Measurements from ENCODE around the gene PCMT1.
A peak's percentile ranks its signal among the peaks of the same experiment; 100 is the strongest.

The PCMT1 gene

GRCh38 chr6:149820506-149820905 is 71.0 kb downstream of the PCMT1 start:
- ATAC-seq (ENCODE audit: insufficient read depth, low read depth) = no peak
- Histone ChIP-seq H3K27ac (ENCODE audit: low read length) (no peak overlapping the region), H3K9me3 (ENCODE audit: insufficient read depth, low read length, severe bottlenecking) (no peaks in the 10 kb centered on the region), H3K27me3 (ENCODE audit: insufficient read depth, low read length, poor library complexity) (no peaks in the 10 kb centered on the region), H3K9ac (ENCODE audit: low read depth, low read length) (no peak overlapping the region), H4K20me1 (ENCODE audit: insufficient read depth, low read length) (no peaks in the 10 kb centered on the region), H2AFZ (ENCODE audit: low read depth, low read length) (no peak overlapping the region), H3K4me2 (ENCODE audit: insufficient read depth, low read length) (no peak overlapping the region), H3K79me2 (ENCODE audit: insufficient read depth, low read length) (no peaks in the 10 kb centered on the region), H3K36me3 (ENCODE audit: insufficient read depth, low read length) (no peaks in the 10 kb centered on the region), H3K4me3 (ENCODE audit: low read depth in 1 of 2, low read length in 2 of 2) (no peak overlapping the region), H3K4me1 (ENCODE audit: insufficient read depth, low read length) (no peaks in the 10 kb centered on the region)
- no peak for TF ChIP-seq EZH2 (IDR thresholded peaks at IDR 0.05; ENCODE audit: borderline replicate concordance, low read depth, low read length, severe bottlenecking)
- no peak for DNase-seq

DNA sequence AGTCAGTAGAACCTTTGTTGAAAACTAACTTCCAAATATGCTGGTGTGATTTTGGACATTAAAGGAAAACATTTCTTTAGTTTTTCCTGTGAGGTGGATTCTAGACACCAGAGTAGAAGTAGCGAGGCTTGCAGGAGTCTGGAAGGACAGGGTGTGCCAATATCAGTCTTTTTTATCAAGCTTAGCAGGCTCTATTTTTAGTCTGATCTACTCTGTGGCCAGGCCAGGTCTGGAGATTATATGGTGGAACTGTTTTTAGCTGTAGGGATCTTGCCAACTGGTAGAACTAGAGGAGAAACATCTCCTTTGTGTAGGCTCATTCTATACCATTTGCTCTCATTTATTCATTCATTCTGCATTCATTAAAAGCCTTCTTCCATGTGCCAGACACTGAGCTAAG is 72.0 kb downstream of the PCMT1 start:
- Histone ChIP-seq H3K4me1 (ENCODE audit: insufficient read depth, low read length) (no peaks in the 10 kb centered on the region), H3K36me3 (ENCODE audit: insufficient read depth, low read length) (no peaks in the 10 kb centered on the region), H3K79me2 (ENCODE audit: insufficient read depth, low read length) (no peaks in the 10 kb centered on the region), H2AFZ (ENCODE audit: low read depth, low read length) (no peak overlapping the region), H3K27me3 (ENCODE audit: insufficient read depth, low read length, poor library complexity) (no peaks in the 10 kb centered on the region), H3K9me3 (ENCODE audit: insufficient read depth, low read length, severe bottlenecking) (no peaks in the 10 kb centered on the region), H4K20me1 (ENCODE audit: insufficient read depth, low read length) (no peaks in the 10 kb centered on the region), H3K27ac (ENCODE audit: low read length) (no peak overlapping the region), H3K4me3 (ENCODE audit: low read depth in 1 of 2, low read length in 2 of 2) (no peak overlapping the region), H3K4me2 (ENCODE audit: insufficient read depth, low read length) (no peak overlapping the region), H3K9ac (ENCODE audit: low read depth, low read length) (no peak overlapping the region)
- DNase-seq = no peak
- no peak for TF ChIP-seq CTCF (IDR thresholded peaks at IDR 0.05; ENCODE audit: borderline replicate concordance, extremely low read depth, low read length, poor library complexity, severe bottlenecking)
- no peak for TF ChIP-seq EZH2 (IDR thresholded peaks at IDR 0.05; ENCODE audit: borderline replicate concordance, low read depth, low read length, severe bottlenecking)
- ATAC-seq (ENCODE audit: insufficient read depth, low read depth) = no peak

DNA sequence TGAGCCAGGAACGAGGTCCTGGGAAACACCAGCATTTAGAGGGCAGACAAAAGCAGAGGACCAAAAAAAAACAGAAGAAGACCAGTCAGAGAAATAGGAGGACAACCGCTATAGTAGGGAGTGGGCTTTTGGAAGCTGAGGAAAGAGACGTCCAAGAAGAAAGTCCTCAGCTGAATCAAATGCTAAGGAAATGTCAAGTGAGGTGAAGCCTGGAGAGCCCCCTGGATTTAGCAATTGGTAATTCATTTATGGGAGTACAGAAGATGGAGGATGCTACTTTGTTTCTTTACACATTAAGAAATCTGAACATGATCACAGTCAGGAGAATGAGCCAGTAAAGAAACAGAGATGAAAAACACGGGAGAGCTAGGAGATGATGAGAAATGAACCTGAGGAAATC is 73.5 kb downstream of the PCMT1 start:
- TF ChIP-seq CTCF (IDR thresholded peaks at IDR 0.05; ENCODE audit: borderline replicate concordance, extremely low read depth, low read length, poor library complexity, severe bottlenecking) (peak; percentile 24), EZH2 (IDR thresholded peaks at IDR 0.05; ENCODE audit: borderline replicate concordance, low read depth, low read length, severe bottlenecking) (no peak)
- no peak overlapping the region for H2AFZ ChIP-seq (ENCODE audit: low read depth, low read length)
- peak; percentile 47; the same call in 1 of the 3 replicates for ATAC-seq (ENCODE audit: insufficient read depth, low read depth)
- no peak for DNase-seq
- no peaks in the 10 kb centered on the region for H3K27me3 ChIP-seq (ENCODE audit: insufficient read depth, low read length, poor library complexity)
- H3K4me3 ChIP-seq (ENCODE audit: low read depth in 1 of 2, low read length in 2 of 2) = no peak overlapping the region
- H4K20me1 ChIP-seq (ENCODE audit: insufficient read depth, low read length) = no peaks in the 10 kb centered on the region
- H3K27ac ChIP-seq (ENCODE audit: low read length) = no peak overlapping the region
- no peaks in the 10 kb centered on the region for H3K4me1 ChIP-seq (ENCODE audit: insufficient read depth, low read length)
- H3K4me2 ChIP-seq (ENCODE audit: insufficient read depth, low read length) = no peak overlapping the region
- H3K9me3 ChIP-seq (ENCODE audit: insufficient read depth, low read length, severe bottlenecking) = no peaks in the 10 kb centered on the region
- no peaks in the 10 kb centered on the region for H3K36me3 ChIP-seq (ENCODE audit: insufficient read depth, low read length)
- H3K79me2 ChIP-seq (ENCODE audit: insufficient read depth, low read length) = no peaks in the 10 kb centered on the region
- H3K9ac ChIP-seq (ENCODE audit: low read depth, low read length) = no peak overlapping the region

DNA sequence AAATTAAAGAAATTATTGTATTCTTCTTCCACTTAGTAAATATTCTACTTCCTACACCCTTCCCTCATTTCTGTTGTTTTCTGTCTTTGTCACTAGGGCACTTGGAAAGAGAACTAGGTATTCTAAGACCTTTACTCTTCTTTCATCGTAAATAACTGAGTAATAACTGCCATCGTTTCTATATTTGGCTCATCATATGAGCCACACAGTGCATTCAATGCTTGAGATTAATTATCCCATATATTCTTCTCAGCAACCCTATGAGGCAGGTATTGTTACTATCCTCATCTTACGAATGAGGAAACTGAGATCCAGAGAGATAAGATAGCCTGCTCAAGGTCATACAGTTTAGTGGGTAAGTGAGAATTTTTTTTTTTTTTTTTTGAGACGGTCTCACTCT is 75.8 kb downstream of the PCMT1 start:
- DNase-seq (no peak), ATAC-seq (ENCODE audit: insufficient read depth, low read depth) (no peak)
- no peaks in the 10 kb centered on the region for H3K36me3 ChIP-seq (ENCODE audit: insufficient read depth, low read length)
- H4K20me1 ChIP-seq (ENCODE audit: insufficient read depth, low read length) = no peaks in the 10 kb centered on the region
- H3K9ac ChIP-seq (ENCODE audit: low read depth, low read length) = no peak overlapping the region
- no peaks in the 10 kb centered on the region for H3K4me1 ChIP-seq (ENCODE audit: insufficient read depth, low read length)
- H3K9me3 ChIP-seq (ENCODE audit: insufficient read depth, low read length, severe bottlenecking) = no peaks in the 10 kb centered on the region
- H2AFZ ChIP-seq (ENCODE audit: low read depth, low read length) = no peak overlapping the region
- no peak for TF ChIP-seq CTCF (IDR thresholded peaks at IDR 0.05; ENCODE audit: borderline replicate concordance, extremely low read depth, low read length, poor library complexity, severe bottlenecking)
- no peak for TF ChIP-seq EZH2 (IDR thresholded peaks at IDR 0.05; ENCODE audit: borderline replicate concordance, low read depth, low read length, severe bottlenecking)
- no peak overlapping the region for H3K27ac ChIP-seq (ENCODE audit: low read length)
- no peaks in the 10 kb centered on the region for H3K79me2 ChIP-seq (ENCODE audit: insufficient read depth, low read length)
- no peak overlapping the region for H3K4me3 ChIP-seq (ENCODE audit: low read depth in 1 of 2, low read length in 2 of 2)
- H3K27me3 ChIP-seq (ENCODE audit: insufficient read depth, low read length, poor library complexity) = no peaks in the 10 kb centered on the region
- H3K4me2 ChIP-seq (ENCODE audit: insufficient read depth, low read length) = no peak overlapping the region
